GM23338 (cell line): ENCODE results near the gene TUBGCP2. TPM values are rescaled to one million over a fixed set of nuclear protein-coding genes. Genes with fewer than 3 reads are reported as not detected.

Source experiments
- ATAC-seq: fragments of 200-7000 bp; cut with Tn5 transposase; 3 replicates; pipeline ENCODE4 v1.9.1; 2020
- DNase-seq: peaks from one replicate; pipeline ENCODE4 v3.0.0-alpha.2; 2015; ENCODE audit warnings: low spot score
- H2AFZ ChIP-seq: fragments of 200-600 bp; sonication (generic); 2 replicates; pipeline ENCODE4 v1.8.0; 2016; ENCODE audit warnings: antibody characterized with exemption, mild to moderate bottlenecking, moderate library complexity
- H3F3A ChIP-seq: fragments of 200-600 bp; sonication (generic); replicated peaks from 2 replicates; pipeline ENCODE4 v1.8.0; 2017; ENCODE audit warnings: antibody characterized with exemption, mixed run types, low read depth
- H3K27ac ChIP-seq: fragments of 200-600 bp; sonication (generic); 2 replicates; pipeline ENCODE4 v1.6.1; 2016; ENCODE audit warnings: low read depth
- H3K27me3 ChIP-seq: fragments of 200-600 bp; sonication (generic); 2 replicates; pipeline ENCODE4 v1.8.0; 2016; ENCODE audit warnings: mild to moderate bottlenecking, mixed run types, moderate library complexity; ENCODE audit not compliant: insufficient read depth
- H3K36me3 ChIP-seq: fragments of 200-600 bp; sonication (generic); 2 replicates; pipeline ENCODE4 v1.8.0; 2016; ENCODE audit warnings: mild to moderate bottlenecking; ENCODE audit not compliant: insufficient read depth
- H3K4me1 ChIP-seq: fragments of 200-600 bp; sonication (generic); 2 replicates; pipeline ENCODE4 v1.8.0; 2016; ENCODE audit warnings: mild to moderate bottlenecking, moderate library complexity; ENCODE audit not compliant: insufficient read depth
- H3K4me2 ChIP-seq: fragments of 200-600 bp; sonication (generic); 2 replicates; pipeline ENCODE4 v1.7.1; 2017; ENCODE audit warnings: mixed run types
- H3K4me3 ChIP-seq: fragments of 200-600 bp; sonication (generic); 2 replicates; pipeline ENCODE4 v1.6.1; 2016; ENCODE audit warnings: mixed run types
- H3K79me2 ChIP-seq: fragments of 200-600 bp; sonication (generic); replicated peaks from 2 replicates; pipeline ENCODE4 v1.8.0; 2017; ENCODE audit warnings: mild to moderate bottlenecking; ENCODE audit not compliant: insufficient read depth
- H3K9me2 ChIP-seq: fragments of 200-600 bp; sonication (generic); 2 replicates; pipeline ENCODE4 v1.8.0; 2017; ENCODE audit not compliant: insufficient read depth
- H4K20me1 ChIP-seq: fragments of 200-600 bp; sonication (generic); replicated peaks from 2 replicates; pipeline ENCODE4 v1.8.0; 2017; ENCODE audit warnings: mild to moderate bottlenecking; ENCODE audit not compliant: insufficient read depth
- H3K27ac Mint-ChIP-seq: 2 replicates; pipeline ENCODE4 v1.8.0; 2020; ENCODE audit warnings: inconsistent platforms, mild to moderate bottlenecking, moderate library complexity, mixed read lengths
- H3K27me3 Mint-ChIP-seq: 3 replicates; pipeline ENCODE4 v1.8.0; 2022; ENCODE audit warnings: low read depth, mild to moderate bottlenecking, moderate library complexity, mixed read lengths, inconsistent platforms; ENCODE audit not compliant: insufficient read depth, poor library complexity
- H3K36me3 Mint-ChIP-seq: 3 replicates; pipeline ENCODE4 v1.8.0; 2021; ENCODE audit warnings: low read depth, mild to moderate bottlenecking, inconsistent platforms, moderate library complexity, mixed read lengths
- H3K4me1 Mint-ChIP-seq: 3 replicates; pipeline ENCODE4 v1.8.0; 2020; ENCODE audit warnings: mild to moderate bottlenecking, inconsistent platforms, mixed read lengths
- H3K4me3 Mint-ChIP-seq: 3 replicates; pipeline ENCODE4 v1.8.0; 2021; ENCODE audit warnings: moderate library complexity, mild to moderate bottlenecking, inconsistent platforms, mixed read lengths
- H3K9me3 Mint-ChIP-seq: 3 replicates; pipeline ENCODE4 v1.8.0; 2020; ENCODE audit warnings: moderate library complexity, mild to moderate bottlenecking, inconsistent platforms, mixed read lengths
- CREB1 ChIP-seq: fragments of 250-450 bp; sonication (Bioruptor Pico); IDR thresholded peaks from 2 replicates; pipeline ENCODE4 v1.5.0; 2020; ENCODE audit warnings: low read depth, mild to moderate bottlenecking, moderate library complexity
- EZH2 ChIP-seq: fragments of 200-600 bp; sonication (generic); IDR thresholded peaks from one replicate; pipeline ENCODE4 v1.8.0; 2017; ENCODE audit warnings: antibody characterized with exemption, mild to moderate bottlenecking, low read depth; ENCODE audit not compliant: unreplicated experiment
- EZH2phosphoT487 ChIP-seq: fragments of 200-600 bp; sonication (generic); IDR thresholded peaks from one replicate; pipeline ENCODE4 v1.8.1; 2018; ENCODE audit warnings: antibody characterized with exemption; ENCODE audit not compliant: unreplicated experiment
- JUNB ChIP-seq: IDR thresholded peaks from one replicate; pipeline ENCODE4 v1.6.1; 2016; ENCODE audit warnings: antibody characterized with exemption; ENCODE audit not compliant: unreplicated experiment
- NANOG ChIP-seq: IDR thresholded peaks from 2 replicates; pipeline ENCODE4 v1.6.1; 2016; ENCODE audit warnings: antibody characterized with exemption, borderline replicate concordance
- POLR2AphosphoS5 ChIP-seq: IDR thresholded peaks from 2 replicates; pipeline ENCODE4 v1.6.1; 2016; ENCODE audit warnings: antibody characterized with exemption, low read depth
- STAT1 ChIP-seq: IDR thresholded peaks from one replicate; pipeline ENCODE4 v1.6.1; 2016; ENCODE audit warnings: antibody characterized with exemption; ENCODE audit not compliant: unreplicated experiment
- ZNF114 ChIP-seq: fragments of 250-450 bp; sonication (Bioruptor Pico); IDR thresholded peaks from 2 replicates; pipeline ENCODE4 v1.5.0; 2020; ENCODE audit warnings: mild to moderate bottlenecking, moderate library complexity
- ZNF331 ChIP-seq: fragments of 250-450 bp; sonication (Bioruptor Pico); IDR thresholded peaks from 2 replicates; pipeline ENCODE4 v1.5.0; 2020; ENCODE audit warnings: low read depth, mild to moderate bottlenecking, moderate library complexity
- polyA plus RNA-seq: library from polyadenylated mRNA; unstranded; fragments of >200 nt; fragmentation: Nextera tagmentation; extraction: Ambion mirVana; gene quantifications from 2 replicates; pipeline ENCODE4 v1.2.1, GENCODE V29; 2016
- total RNA-seq: library from RNA; depleted of rRNA; stranded (reverse); fragments of >200 nt; shearing (Covaris generic); gene quantifications from 2 replicates; pipeline ENCODE4 v1.2.3, GENCODE V29; 2014
- TF ChIP-seq, protein P1 (sequence below): fragments of 250-450 bp; sonication (Bioruptor Pico); IDR thresholded peaks from 2 replicates; pipeline ENCODE4 v1.5.0; 2020; ENCODE audit warnings: mild to moderate bottlenecking, moderate library complexity
- TF ChIP-seq, protein P2 (sequence below): IDR thresholded peaks from one replicate; pipeline ENCODE4 v1.6.1; 2018; ENCODE audit warnings: antibody characterized with exemption; ENCODE audit not compliant: unreplicated experiment
- TF ChIP-seq, protein P3 (sequence below), 2 experiments: fragments of 200-600 bp in 1 of 2; sonication (generic) in 1 of 2; conservative IDR thresholded peaks; 2 replicates each; pipeline versions ENCODE4 v1.5.1 to v1.6.1; 2016 to 2017; ENCODE audit warnings: antibody characterized with exemption in 2 of 2, low read depth in 2 of 2, mild to moderate bottlenecking in 2 of 2, moderate library complexity in 1 of 2
- TF ChIP-seq, protein P4 (sequence below): IDR thresholded peaks from 2 replicates; pipeline ENCODE4 v1.6.1; 2016; ENCODE audit warnings: antibody characterized with exemption

Gene TUBGCP2
- total and polyA plus RNA-seq, 2 experiments from 2014 or later, result 59.6 to 67.7 TPM

DNA sequence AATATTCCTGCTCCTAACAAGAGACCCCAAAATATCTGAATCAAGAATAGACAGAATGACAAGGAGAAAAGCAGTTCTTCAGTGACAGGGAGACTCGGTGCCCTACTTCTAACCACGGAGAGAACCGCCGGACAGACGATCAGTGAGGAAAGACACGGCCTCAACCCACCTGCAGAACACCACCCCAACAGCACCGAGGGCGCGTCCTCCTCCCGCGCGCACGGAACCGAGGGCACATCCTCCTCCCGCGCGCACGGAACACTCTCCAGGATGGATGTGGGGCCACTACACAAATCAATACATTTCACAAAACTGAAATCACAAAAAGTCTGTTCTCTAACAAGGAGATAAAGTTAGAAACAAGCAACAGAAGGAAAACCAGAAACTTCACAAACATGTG lies 22.3 kb downstream of the TUBGCP2 start:
- no peak for TF ChIP-seq POLR2AphosphoS5
- TF ChIP-seq EZH2phosphoT487, result no peak
- no peak for TF ChIP-seq ZNF331
- no peak for TF ChIP-seq EZH2
- TF ChIP-seq, protein P1, sequence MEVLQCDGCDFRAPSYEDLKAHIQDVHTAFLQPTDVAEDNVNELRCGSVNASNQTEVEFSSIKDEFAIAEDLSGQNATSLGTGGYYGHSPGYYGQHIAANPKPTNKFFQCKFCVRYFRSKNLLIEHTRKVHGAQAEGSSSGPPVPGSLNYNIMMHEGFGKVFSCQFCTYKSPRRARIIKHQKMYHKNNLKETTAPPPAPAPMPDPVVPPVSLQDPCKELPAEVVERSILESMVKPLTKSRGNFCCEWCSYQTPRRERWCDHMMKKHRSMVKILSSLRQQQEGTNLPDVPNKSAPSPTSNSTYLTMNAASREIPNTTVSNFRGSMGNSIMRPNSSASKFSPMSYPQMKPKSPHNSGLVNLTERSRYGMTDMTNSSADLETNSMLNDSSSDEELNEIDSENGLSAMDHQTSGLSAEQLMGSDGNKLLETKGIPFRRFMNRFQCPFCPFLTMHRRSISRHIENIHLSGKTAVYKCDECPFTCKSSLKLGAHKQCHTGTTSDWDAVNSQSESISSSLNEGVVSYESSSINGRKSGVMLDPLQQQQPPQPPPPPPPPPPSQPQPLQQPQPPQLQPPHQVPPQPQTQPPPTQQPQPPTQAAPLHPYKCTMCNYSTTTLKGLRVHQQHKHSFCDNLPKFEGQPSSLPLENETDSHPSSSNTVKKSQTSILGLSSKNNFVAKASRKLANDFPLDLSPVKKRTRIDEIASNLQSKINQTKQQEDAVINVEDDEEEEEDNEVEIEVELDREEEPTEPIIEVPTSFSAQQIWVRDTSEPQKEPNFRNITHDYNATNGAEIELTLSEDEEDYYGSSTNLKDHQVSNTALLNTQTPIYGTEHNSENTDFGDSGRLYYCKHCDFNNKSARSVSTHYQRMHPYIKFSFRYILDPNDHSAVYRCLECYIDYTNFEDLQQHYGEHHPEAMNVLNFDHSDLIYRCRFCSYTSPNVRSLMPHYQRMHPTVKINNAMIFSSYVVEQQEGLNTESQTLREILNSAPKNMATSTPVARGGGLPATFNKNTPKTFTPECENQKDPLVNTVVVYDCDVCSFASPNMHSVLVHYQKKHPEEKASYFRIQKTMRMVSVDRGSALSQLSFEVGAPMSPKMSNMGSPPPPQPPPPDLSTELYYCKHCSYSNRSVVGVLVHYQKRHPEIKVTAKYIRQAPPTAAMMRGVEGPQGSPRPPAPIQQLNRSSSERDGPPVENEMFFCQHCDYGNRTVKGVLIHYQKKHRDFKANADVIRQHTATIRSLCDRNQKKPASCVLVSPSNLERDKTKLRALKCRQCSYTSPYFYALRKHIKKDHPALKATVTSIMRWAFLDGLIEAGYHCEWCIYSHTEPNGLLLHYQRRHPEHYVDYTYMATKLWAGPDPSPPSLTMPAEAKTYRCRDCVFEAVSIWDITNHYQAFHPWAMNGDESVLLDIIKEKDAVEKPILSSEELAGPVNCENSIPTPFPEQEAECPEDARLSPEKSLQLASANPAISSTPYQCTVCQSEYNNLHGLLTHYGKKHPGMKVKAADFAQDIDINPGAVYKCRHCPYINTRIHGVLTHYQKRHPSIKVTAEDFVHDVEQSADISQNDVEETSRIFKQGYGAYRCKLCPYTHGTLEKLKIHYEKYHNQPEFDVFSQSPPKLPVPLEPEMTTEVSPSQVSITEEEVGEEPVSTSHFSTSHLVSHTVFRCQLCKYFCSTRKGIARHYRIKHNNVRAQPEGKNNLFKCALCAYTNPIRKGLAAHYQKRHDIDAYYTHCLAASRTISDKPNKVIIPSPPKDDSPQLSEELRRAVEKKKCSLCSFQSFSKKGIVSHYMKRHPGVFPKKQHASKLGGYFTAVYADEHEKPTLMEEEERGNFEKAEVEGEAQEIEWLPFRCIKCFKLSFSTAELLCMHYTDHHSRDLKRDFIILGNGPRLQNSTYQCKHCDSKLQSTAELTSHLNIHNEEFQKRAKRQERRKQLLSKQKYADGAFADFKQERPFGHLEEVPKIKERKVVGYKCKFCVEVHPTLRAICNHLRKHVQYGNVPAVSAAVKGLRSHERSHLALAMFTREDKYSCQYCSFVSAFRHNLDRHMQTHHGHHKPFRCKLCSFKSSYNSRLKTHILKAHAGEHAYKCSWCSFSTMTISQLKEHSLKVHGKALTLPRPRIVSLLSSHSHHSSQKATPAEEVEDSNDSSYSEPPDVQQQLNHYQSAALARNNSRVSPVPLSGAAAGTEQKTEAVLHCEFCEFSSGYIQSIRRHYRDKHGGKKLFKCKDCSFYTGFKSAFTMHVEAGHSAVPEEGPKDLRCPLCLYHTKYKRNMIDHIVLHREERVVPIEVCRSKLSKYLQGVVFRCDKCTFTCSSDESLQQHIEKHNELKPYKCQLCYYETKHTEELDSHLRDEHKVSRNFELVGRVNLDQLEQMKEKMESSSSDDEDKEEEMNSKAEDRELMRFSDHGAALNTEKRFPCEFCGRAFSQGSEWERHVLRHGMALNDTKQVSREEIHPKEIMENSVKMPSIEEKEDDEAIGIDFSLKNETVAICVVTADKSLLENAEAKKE, result no peak
- TF ChIP-seq, protein P2, sequence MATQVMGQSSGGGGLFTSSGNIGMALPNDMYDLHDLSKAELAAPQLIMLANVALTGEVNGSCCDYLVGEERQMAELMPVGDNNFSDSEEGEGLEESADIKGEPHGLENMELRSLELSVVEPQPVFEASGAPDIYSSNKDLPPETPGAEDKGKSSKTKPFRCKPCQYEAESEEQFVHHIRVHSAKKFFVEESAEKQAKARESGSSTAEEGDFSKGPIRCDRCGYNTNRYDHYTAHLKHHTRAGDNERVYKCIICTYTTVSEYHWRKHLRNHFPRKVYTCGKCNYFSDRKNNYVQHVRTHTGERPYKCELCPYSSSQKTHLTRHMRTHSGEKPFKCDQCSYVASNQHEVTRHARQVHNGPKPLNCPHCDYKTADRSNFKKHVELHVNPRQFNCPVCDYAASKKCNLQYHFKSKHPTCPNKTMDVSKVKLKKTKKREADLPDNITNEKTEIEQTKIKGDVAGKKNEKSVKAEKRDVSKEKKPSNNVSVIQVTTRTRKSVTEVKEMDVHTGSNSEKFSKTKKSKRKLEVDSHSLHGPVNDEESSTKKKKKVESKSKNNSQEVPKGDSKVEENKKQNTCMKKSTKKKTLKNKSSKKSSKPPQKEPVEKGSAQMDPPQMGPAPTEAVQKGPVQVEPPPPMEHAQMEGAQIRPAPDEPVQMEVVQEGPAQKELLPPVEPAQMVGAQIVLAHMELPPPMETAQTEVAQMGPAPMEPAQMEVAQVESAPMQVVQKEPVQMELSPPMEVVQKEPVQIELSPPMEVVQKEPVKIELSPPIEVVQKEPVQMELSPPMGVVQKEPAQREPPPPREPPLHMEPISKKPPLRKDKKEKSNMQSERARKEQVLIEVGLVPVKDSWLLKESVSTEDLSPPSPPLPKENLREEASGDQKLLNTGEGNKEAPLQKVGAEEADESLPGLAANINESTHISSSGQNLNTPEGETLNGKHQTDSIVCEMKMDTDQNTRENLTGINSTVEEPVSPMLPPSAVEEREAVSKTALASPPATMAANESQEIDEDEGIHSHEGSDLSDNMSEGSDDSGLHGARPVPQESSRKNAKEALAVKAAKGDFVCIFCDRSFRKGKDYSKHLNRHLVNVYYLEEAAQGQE, result no peak
- TF ChIP-seq, protein P3, sequence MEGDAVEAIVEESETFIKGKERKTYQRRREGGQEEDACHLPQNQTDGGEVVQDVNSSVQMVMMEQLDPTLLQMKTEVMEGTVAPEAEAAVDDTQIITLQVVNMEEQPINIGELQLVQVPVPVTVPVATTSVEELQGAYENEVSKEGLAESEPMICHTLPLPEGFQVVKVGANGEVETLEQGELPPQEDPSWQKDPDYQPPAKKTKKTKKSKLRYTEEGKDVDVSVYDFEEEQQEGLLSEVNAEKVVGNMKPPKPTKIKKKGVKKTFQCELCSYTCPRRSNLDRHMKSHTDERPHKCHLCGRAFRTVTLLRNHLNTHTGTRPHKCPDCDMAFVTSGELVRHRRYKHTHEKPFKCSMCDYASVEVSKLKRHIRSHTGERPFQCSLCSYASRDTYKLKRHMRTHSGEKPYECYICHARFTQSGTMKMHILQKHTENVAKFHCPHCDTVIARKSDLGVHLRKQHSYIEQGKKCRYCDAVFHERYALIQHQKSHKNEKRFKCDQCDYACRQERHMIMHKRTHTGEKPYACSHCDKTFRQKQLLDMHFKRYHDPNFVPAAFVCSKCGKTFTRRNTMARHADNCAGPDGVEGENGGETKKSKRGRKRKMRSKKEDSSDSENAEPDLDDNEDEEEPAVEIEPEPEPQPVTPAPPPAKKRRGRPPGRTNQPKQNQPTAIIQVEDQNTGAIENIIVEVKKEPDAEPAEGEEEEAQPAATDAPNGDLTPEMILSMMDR (conservative IDR thresholded peaks at IDR 0.05; ENCODE audit: low read depth in 2 of 2), result no peak
- no peak for TF ChIP-seq NANOG
- TF ChIP-seq ZNF114 (CRISPR knock-in tag), result no peak
- TF ChIP-seq JUNB, result no peak
- no peak for TF ChIP-seq STAT1
- TF ChIP-seq, protein P4, sequence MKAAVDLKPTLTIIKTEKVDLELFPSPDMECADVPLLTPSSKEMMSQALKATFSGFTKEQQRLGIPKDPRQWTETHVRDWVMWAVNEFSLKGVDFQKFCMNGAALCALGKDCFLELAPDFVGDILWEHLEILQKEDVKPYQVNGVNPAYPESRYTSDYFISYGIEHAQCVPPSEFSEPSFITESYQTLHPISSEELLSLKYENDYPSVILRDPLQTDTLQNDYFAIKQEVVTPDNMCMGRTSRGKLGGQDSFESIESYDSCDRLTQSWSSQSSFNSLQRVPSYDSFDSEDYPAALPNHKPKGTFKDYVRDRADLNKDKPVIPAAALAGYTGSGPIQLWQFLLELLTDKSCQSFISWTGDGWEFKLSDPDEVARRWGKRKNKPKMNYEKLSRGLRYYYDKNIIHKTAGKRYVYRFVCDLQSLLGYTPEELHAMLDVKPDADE, result no peak
- TF ChIP-seq CREB1 (CRISPR knock-in tag), result no peak
- Histone ChIP-seq H3F3A (0 out of 2 replicates have a peak, but pooled peaks cover 6% of the 10 kb centered on the region), H3K9me2 (no peaks in the 10 kb centered on the region), H3K4me1 (no peaks in the 10 kb centered on the region), H4K20me1 (no peaks in the 10 kb centered on the region; the same call in 1 of the 2 replicates), H2AFZ (no peak overlapping the region), H3K79me2 (no peaks in the 10 kb centered on the region), H3K4me3 (no peak overlapping the region), H3K27ac (no peak overlapping the region), H3K4me2 (no peak overlapping the region), H3K36me3 (peaks cover 19% of the 10 kb centered on the region; the same call in 1 of the 2 replicates), H3K27me3 (no peaks in the 10 kb centered on the region)
- H3K27ac Mint-ChIP-seq, result no peak overlapping the region
- H3K36me3 Mint-ChIP-seq, result peaks cover 68% of the 10 kb centered on the region
- H3K9me3 Mint-ChIP-seq, result no peaks in the 10 kb centered on the region
- H3K4me1 Mint-ChIP-seq, result no peaks in the 10 kb centered on the region
- H3K4me3 Mint-ChIP-seq, result no peak overlapping the region
- peaks cover 13% of the 10 kb centered on the region for H3K27me3 Mint-ChIP-seq
- no peak for ATAC-seq
- DNase-seq, result no peak
